PC-9 (cell line): Measurements from ENCODE around the gene EXOC2. TPM values are rescaled to one million over a fixed set of nuclear protein-coding genes. Genes with fewer than 3 reads are reported as not detected.

ENCODE experiments used
- BruUV-seq: library from RNA; stranded (reverse); fragments of 400-500 nt; replicated peaks from 2 replicates; lab custom pipeline; 2021; lab: Mats Ljungman, UMichigan
- CTCF ChIA-PET: fragments of 300-600 bp; sonication (Branson Sonifier 250); formaldehyde crosslinking; loops from one replicate; lab custom pipeline; 2022; ENCODE audit warnings: antibody characterized with exemption; lab: Charles Lee
- POLR2A ChIA-PET: fragments of 300-600 bp; sonication (Branson Sonifier 250); formaldehyde crosslinking; loops from one replicate; lab custom pipeline; 2022; ENCODE audit warnings: antibody characterized with exemption; ENCODE audit not compliant: unreplicated experiment; lab: Charles Lee
- DNase-seq, 2 experiments: peaks; one replicate each; pipeline versions ENCODE4 v3.0.0 to v3.0.0-alpha.2; 2015 to 2022; ENCODE audit warnings: mixed read lengths in 1 of 2
- H2AFZ ChIP-seq: fragments of 200-600 bp; sonication (generic); 2 replicates; pipeline ENCODE4 v1.8.1; 2017; ENCODE audit warnings: antibody characterized with exemption
- H3F3A ChIP-seq: fragments of 200-600 bp; sonication (generic); 2 replicates; pipeline ENCODE4 v1.8.1; 2017; ENCODE audit warnings: antibody characterized with exemption, mild to moderate bottlenecking, low read depth; ENCODE audit not compliant: insufficient read depth
- H3K27ac ChIP-seq: fragments of 200-600 bp; sonication (generic); 2 replicates; pipeline ENCODE4 v1.6.1; 2016; ENCODE audit warnings: mixed run types
- H3K27me3 ChIP-seq: fragments of 200-600 bp; sonication (generic); 2 replicates; pipeline ENCODE4 v1.6.1; 2016; ENCODE audit warnings: low read depth, mixed run types; ENCODE audit not compliant: insufficient read depth
- H3K36me3 ChIP-seq: fragments of 200-600 bp; sonication (generic); 2 replicates; pipeline ENCODE4 v1.6.1; 2016; ENCODE audit warnings: low read depth, mixed run types
- H3K4me1 ChIP-seq: fragments of 200-600 bp; sonication (generic); replicated peaks from 2 replicates; pipeline ENCODE4 v1.6.1; 2016; ENCODE audit warnings: mixed run types; ENCODE audit not compliant: insufficient read depth
- H3K4me2 ChIP-seq: fragments of 200-600 bp; sonication (generic); 2 replicates; pipeline ENCODE4 v1.6.1; 2017; ENCODE audit warnings: mixed run types
- H3K4me3 ChIP-seq: fragments of 200-600 bp; sonication (generic); 2 replicates; pipeline ENCODE4 v1.6.1; 2016; ENCODE audit warnings: mixed run types
- H3K79me2 ChIP-seq: fragments of 200-600 bp; sonication (generic); 2 replicates; pipeline ENCODE4 v1.6.1; 2017; ENCODE audit warnings: low read depth, mixed run types
- H3K9me2 ChIP-seq: fragments of 200-600 bp; sonication (generic); 2 replicates; pipeline ENCODE4 v1.8.1; 2017; ENCODE audit warnings: mild to moderate bottlenecking; ENCODE audit not compliant: insufficient read depth
- H3K9me3 ChIP-seq: fragments of 200-600 bp; sonication (generic); 2 replicates; pipeline ENCODE4 v1.8.1; 2016; ENCODE audit warnings: low read depth; ENCODE audit not compliant: insufficient read depth
- H4K20me1 ChIP-seq: fragments of 200-600 bp; sonication (generic); 2 replicates; pipeline ENCODE4 v1.8.1; 2017; ENCODE audit not compliant: insufficient read depth
- CTCF ChIP-seq: fragments of 200-600 bp; sonication (generic); conservative IDR thresholded peaks from 2 replicates; pipeline ENCODE4 v1.6.1; 2017; ENCODE audit warnings: mixed run types, antibody characterized with exemption, mild to moderate bottlenecking, moderate library complexity
- EZH2 ChIP-seq: fragments of 200-600 bp; sonication (generic); IDR thresholded peaks from 2 replicates; pipeline ENCODE4 v1.8.0; 2017; ENCODE audit warnings: antibody characterized with exemption, low read depth
- intact Hi-C: fragments of 100-400 bp; cut with micrococcal nuclease; formaldehyde crosslinking; loops from one replicate; pipeline ENCODE4 v1.10.0; 2022; ENCODE audit not compliant: unreplicated experiment
- total RNA-seq: library from RNA; stranded (reverse); gene quantifications from 2 replicates; pipeline ENCODE4 v1.2.3, GENCODE V29; 2021

The EXOC2 gene
- total RNA-seq, 1 experiment from 2014 or later, result 28.2 TPM

- intact Hi-C loops, result no loop called here
- Histone ChIP-seq H3F3A (no peaks in the 10 kb centered on the region), H3K4me3 (no peak overlapping the region), H2AFZ (no peak overlapping the region), H3K9me3 (no peaks in the 10 kb centered on the region), H3K79me2 (no peaks in the 10 kb centered on the region), H3K27me3 (no peaks in the 10 kb centered on the region), H4K20me1 (no peaks in the 10 kb centered on the region), H3K4me2 (no peak overlapping the region), H3K36me3 (no peaks in the 10 kb centered on the region), H3K27ac (no peak overlapping the region), H3K9me2 (no peaks in the 10 kb centered on the region), H3K4me1 (no peaks in the 10 kb centered on the region)
- DNase-seq, result no peak
- TF ChIP-seq CTCF (no peak), EZH2 (no peak)
- BruUV-seq, result no TSS peak
- ChIA-PET POLR2A (interaction anchor here (0.7 kb wide), 1 partner anchor 216 kb away, joined by 3 read pairs; no protein-coding TSS in a partner anchor), CTCF (no interaction called here)
These were observed 185.9 kb downstream of the EXOC2 start for GRCh38 chr6:506920-507622.

- Histone ChIP-seq H3K4me3 (no peak overlapping the region), H2AFZ (no peak overlapping the region), H3K9me2 (no peaks in the 10 kb centered on the region), H3K36me3 (no peaks in the 10 kb centered on the region), H3K27me3 (no peaks in the 10 kb centered on the region), H3F3A (no peaks in the 10 kb centered on the region), H3K9me3 (no peaks in the 10 kb centered on the region), H4K20me1 (no peaks in the 10 kb centered on the region), H3K4me1 (no peaks in the 10 kb centered on the region), H3K27ac (no peak overlapping the region), H3K4me2 (no peak overlapping the region), H3K79me2 (no peaks in the 10 kb centered on the region)
- BruUV-seq, result no TSS peak
- POLR2A ChIA-PET, result no interaction called here
- DNase-seq, result no peak
- CTCF ChIA-PET, result no interaction called here
- TF ChIP-seq CTCF (no peak), EZH2 (no peak)
- intact Hi-C loops, result no loop called here
These were observed 186.4 kb downstream of the EXOC2 start for GRCh38 chr6:506508-506907.

- H3K4me2 ChIP-seq, result no peak overlapping the region
- H3K27me3 ChIP-seq, result no peaks in the 10 kb centered on the region
- intact Hi-C loops, result no loop called here
- no peak overlapping the region for H3K27ac ChIP-seq
- no peak for TF ChIP-seq CTCF
- no peak for TF ChIP-seq EZH2
- H3K9me2 ChIP-seq, result no peaks in the 10 kb centered on the region
- no peak overlapping the region for H2AFZ ChIP-seq
- no peaks in the 10 kb centered on the region for H3F3A ChIP-seq
- ChIA-PET CTCF (no interaction called here), POLR2A (no interaction called here)
- no peaks in the 10 kb centered on the region for H3K4me1 ChIP-seq
- H4K20me1 ChIP-seq, result no peaks in the 10 kb centered on the region
- H3K79me2 ChIP-seq, result no peaks in the 10 kb centered on the region
- H3K36me3 ChIP-seq, result no peaks in the 10 kb centered on the region
- DNase-seq, result no peak
- no peaks in the 10 kb centered on the region for H3K9me3 ChIP-seq
- no peak overlapping the region for H3K4me3 ChIP-seq
- no TSS peak for BruUV-seq
These were observed 187.6 kb downstream of the EXOC2 start for GRCh38 chr6:505374-505773.
